GM10248 (cell line): Measurements from ENCODE around the gene FNDC3B.

Experiments
- CTCF ChIA-PET: fragments of 300-600 bp; sonication (Branson Sonifier 250); formaldehyde crosslinking; extraction: SDS; loops from one replicate; lab custom pipeline; 2021; ENCODE audit warnings: antibody characterized with exemption; lab: Yijun Ruan, JAX
- POLR2A ChIA-PET: fragments of 350-650 bp; sonication (Branson Sonifier 250); formaldehyde crosslinking; extraction: SDS; loops from one replicate; lab custom pipeline; 2020; ENCODE audit warnings: antibody characterized with exemption; lab: Yijun Ruan, JAX
- DNase-seq: peaks from one replicate; pipeline ENCODE4 v3.0.0; 2012; ENCODE audit errors: extremely low spot score
- CTCF ChIP-seq: IDR thresholded peaks from 2 replicates; pipeline ENCODE4 v1.5.1; 2012; ENCODE audit warnings: mild to moderate bottlenecking, low read depth; ENCODE audit errors: extremely low read depth, missing control alignments, control extremely low read depth

FNDC3B gene

GRCh38 chr3:172074586-172074985, 35.2 kb downstream of the FNDC3B start:
- TF ChIP-seq CTCF: no peak
- ChIA-PET CTCF (interaction anchor here (1.0 to 2.0 kb wide), 3 partner anchors 10 to 23 kb away, joined by 3 to 11 read pairs (median 5); no protein-coding TSS in a partner anchor), POLR2A (no interaction called here)
- no peak for DNase-seq

GRCh38 chr3:172076212-172076611, 36.8 kb downstream of the FNDC3B start:
- ChIA-PET POLR2A (no interaction called here), CTCF (no interaction called here)
- TF ChIP-seq CTCF: no peak
- no peak for DNase-seq

DNA sequence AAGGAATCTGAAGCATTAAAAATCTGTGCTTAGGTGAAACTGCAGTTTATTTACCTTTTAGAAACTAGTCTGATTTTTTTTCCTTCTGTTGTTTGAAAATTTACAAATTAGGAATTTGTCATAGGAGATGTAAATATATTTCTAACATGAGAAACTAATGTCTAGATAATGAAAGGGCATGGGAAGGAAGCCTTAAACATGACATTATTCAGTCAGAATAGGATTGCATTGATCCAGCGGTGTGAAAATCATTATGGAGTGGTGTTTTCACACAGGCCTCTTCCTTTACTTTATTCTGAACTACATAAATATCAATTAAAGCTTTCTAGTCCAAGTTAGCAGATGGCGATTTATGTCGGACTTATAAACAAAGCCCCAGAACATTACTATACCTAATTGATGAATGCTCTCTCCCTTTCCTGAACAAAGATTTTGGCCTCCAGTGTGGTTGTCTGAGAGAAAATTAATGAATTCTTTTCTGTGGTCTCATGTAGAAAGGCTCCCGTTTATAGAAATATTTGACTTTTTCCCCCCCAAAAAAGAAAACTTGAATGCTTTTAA, 37.9 kb downstream of the FNDC3B start:
- no peak for DNase-seq
- POLR2A ChIA-PET: no interaction called here
- no peak for TF ChIP-seq CTCF
- CTCF ChIA-PET: no interaction called here

- ChIA-PET POLR2A (no interaction called here), CTCF (no interaction called here)
These were observed 38.9 kb downstream of the FNDC3B start for GRCh38 chr3:172078244-172078643.

DNA sequence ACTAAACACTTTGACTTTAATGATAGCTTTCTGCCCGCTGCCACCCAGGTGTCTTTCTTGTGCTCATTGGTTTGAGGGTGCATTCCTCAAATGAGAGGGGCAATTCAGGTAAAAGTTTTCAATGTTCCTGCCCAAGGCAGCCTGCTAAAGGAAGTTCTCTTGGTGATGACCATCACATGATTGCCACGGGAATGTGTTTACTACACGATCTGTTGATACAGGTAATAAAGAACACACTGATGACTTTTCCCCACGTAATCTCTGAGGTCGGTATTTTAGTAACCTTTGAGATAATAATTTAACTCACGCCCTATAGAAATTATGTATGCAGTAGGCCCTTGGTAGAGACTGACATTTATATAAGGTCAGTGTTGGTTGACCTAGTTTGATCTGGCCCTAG, 39.3 kb downstream of the FNDC3B start:
- CTCF ChIA-PET: no interaction called here
- POLR2A ChIA-PET: no interaction called here

More at GRCh38 chr3:172078244-172078643, 38.9 kb downstream of the FNDC3B start:
- no peak for DNase-seq
- TF ChIP-seq CTCF: no peak

GRCh38 chr3:172079326-172079976, 40.1 kb downstream of the FNDC3B start:
- no peak for TF ChIP-seq CTCF
- no peak for DNase-seq
- ChIA-PET POLR2A (interaction anchor here (0.6 kb wide), 1 partner anchor 446 kb away, joined by 3 read pairs; no protein-coding TSS in a partner anchor), CTCF (interaction anchor here (1.1 kb wide), 1 partner anchor 10 kb away, joined by 3 read pairs; no protein-coding TSS in a partner anchor)

More for the DNA sequence above, 39.3 kb downstream of the FNDC3B start:
- TF ChIP-seq CTCF: no peak
- no peak for DNase-seq
